HG03378 (cell line): ENCODE measurements around the gene CEBPG.

Source experiments
- ATAC-seq: cut with Tn5 transposase; IDR thresholded peaks from one replicate; pipeline ENCODE4 v1.9.1; 2021; ENCODE audit warnings: mild to moderate bottlenecking, moderate library complexity; ENCODE audit not compliant: unreplicated experiment

CEBPG gene

GRCh38 chr19:33405553-33406461, 32.3 kb downstream of the CEBPG start:
- no peak for ATAC-seq

DNA sequence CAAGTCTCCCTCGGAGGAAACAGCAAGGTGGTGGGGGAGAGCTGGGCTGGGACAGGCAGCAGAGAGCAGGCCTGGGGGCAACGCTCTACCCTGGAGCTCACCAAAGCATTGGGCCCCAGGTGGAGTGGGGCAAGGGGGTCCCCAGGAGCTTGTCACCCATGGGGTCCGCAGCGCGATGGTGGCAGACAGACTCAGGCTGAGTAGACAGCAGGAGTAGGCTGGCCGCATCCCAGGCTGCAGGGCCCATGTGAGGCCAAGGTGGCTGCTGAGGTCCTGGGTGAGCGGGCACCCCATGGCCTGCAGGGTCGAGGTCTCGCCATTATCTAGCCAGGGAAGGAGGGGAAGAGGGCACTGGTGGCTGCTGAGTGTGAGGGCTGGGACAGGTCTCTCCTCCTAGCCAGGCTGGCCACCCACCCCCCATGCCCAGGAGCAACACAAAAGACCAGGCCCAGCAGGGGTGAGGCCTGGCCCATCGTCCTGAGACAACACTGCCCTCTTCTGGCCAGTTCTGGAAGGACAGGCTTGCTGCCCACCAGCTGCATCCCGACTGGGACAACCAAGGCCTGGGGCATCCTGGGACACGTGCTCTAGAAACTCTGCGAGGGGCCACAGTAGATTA, 33.1 kb downstream of the CEBPG start:
- ATAC-seq: no peak

DNA sequence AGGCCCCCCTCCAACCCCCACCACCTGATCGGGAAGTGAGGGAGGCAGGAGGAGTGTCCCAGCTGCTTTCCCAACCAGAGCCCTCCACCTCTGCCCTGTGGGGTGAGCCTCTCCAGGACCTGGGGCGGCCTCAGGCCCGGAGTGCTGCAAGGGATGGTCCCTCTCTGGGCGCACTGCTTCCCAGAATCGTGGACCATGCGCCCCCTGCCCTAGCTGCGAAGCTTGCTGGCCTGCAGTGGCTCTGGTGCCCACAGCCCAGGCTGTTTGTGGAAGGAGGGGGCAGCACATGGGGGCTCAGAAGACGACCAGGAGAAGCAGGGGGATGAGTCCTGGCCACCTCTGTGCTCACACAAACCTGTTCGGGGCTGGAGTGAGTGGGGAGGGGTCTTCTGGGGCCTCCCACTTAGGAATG, 33.6 kb downstream of the CEBPG start:
- no peak for ATAC-seq

DNA sequence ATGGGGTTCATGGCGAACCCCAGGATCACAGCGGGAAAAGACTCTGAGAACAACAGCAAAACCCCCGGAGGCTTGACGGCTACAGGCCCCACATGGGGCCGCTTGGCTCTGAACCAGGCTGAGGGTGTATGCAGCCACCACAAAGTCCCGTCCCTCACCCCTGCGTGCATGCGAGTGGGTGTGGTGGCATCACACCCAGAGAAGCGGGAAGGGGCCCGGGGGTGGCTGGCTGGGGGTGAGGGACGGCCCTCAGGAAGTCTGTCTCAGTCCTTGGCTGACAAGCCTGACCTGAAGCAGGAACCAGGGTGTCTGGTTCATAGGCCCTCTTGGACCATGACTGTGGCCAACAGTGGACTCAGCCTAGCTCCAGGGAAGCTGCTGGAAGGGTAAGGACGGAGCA, 34.2 kb downstream of the CEBPG start:
- no peak for ATAC-seq

GRCh38 chr19:33408116-33408515, 34.6 kb downstream of the CEBPG start:
- no peak for ATAC-seq

DNA sequence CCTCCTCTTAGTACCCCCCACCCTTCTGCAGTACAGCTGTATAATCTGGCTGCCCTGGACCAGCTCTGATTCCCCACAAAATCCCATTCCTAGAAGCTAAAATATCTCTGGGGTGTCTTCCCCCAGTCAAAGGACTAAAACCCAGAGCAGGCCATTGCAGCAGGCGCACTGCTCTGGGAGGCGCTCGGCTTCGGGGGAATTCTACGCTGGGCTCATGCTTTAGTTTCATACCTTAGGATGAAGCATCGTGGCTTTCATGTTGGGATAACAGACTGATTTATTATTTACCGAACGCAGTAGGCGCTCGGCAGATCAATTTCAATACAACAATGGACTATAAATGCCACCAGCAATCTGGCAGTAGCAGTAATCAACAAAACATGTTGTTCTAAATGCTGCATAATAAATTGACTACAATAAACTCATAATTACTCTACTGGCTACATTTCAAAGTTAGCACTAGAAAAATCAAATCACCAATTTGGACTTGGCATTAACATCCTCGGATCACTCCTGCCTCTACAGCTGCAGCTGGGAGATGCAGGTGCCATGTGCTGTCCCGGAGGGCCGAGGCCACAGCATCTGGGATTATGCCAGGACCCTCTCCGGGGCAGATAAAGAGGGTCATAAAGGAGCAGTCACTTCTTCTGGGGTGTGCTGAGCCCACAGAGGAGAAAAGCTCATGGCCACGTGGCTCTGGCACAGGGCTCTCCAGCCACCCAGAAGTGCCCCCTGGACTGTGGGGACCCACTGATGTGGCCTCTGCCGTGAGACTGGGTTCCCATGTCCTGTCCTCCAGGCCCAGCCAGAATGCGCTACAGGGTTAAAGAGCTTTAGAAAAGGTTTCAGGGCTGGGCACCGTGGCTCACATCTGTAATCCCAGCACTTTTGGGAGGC, 35.3 kb downstream of the CEBPG start:
- ATAC-seq: no peak

GRCh38 chr19:33409906-33410685, 36.6 kb downstream of the CEBPG start:
- no peak for ATAC-seq

DNA sequence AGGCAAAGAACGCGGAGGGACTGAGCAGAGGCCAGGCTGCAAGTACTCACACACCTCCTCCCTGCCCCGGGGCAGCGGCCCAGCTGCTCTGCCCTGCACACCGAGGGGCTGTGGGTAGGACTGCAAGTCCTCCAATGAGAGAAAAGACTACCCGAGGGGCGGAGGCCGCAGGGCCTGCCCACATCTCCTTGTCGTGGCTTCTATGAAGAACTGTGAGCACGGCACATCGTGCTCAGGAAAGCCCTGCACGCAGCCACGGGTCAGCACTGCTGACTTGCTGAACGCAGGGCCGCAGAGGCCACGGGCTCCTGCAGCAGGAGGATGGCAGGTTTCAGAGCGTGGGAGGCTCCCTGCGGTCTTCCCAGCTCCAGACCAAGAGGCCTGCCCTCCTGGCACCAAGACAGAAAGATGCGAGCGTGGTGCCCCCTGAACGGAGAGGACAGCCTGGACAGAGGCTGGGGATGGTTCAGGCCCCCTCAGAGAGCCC, 37.4 kb downstream of the CEBPG start:
- no peak for ATAC-seq

DNA sequence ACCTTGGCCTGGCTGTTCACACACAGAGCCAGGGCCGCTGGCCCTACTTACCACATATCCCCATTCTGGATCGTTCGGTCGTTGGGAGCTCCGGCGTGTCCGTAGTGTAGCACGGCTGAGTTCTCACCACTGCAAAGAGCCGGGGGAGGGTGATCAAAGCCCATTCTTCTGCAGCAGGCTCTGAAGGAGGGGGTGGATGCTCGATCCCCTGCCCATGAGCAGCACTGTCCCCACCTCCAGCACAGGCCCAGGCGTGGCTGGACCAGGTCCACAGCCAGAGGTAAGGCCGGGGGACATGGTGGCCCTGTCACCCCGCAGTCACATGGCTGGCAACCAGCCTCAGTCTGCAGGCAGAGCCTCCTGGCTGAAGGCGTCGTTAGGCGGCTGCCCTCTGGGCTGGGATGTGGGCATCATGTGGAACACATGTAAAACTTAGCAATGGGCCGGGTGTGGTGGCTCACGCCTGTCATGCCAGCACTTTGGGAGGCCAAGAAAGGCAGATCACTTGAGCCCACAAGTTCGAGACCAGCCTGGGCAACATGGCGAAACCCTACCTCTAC, 38.2 kb downstream of the CEBPG start:
- ATAC-seq: no peak

GRCh38 chr19:33412601-33413425, 39.3 kb downstream of the CEBPG start:
- ATAC-seq: no peak

GRCh38 chr19:33413426-33413725, 39.9 kb downstream of the CEBPG start:
- no peak for ATAC-seq

DNA sequence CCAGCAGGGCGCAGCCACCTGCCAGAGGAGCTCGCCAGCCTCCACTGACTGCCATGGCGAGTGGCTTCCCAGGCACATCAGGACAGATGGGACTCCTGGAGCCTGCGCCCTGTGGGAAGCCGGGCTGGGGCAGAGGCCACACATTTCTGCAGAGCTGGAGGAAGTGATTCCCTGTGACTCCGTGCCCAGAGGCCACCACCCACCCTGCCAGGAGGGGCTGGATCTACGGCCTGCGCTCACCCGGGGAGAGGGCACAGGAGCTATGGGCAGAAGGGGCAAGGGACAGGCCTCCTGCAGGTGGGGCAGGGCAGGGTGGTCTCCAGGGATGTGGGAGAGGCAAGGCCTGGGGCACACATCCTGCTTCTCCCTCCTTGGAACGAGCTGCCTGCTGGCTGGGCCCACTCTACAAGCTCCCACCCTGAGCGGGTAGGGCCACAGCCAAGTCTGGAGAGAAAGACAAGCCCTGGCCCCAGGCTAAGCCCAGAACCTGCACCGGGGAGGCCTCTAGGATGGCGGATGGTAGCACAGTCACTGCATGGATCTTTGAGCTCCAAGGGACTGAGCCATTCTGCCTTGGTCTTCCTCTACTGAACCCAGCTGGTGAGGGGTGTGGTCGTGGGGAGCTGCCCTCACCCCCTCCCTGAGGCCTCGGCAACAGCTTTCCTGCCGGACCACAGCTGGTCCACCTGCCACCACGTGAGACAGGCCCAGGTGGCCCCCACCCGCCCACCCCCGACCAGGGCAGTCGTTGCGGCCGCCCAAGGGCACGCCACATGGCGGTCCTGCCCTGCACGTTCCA, 40.6 kb downstream of the CEBPG start:
- no peak for ATAC-seq

DNA sequence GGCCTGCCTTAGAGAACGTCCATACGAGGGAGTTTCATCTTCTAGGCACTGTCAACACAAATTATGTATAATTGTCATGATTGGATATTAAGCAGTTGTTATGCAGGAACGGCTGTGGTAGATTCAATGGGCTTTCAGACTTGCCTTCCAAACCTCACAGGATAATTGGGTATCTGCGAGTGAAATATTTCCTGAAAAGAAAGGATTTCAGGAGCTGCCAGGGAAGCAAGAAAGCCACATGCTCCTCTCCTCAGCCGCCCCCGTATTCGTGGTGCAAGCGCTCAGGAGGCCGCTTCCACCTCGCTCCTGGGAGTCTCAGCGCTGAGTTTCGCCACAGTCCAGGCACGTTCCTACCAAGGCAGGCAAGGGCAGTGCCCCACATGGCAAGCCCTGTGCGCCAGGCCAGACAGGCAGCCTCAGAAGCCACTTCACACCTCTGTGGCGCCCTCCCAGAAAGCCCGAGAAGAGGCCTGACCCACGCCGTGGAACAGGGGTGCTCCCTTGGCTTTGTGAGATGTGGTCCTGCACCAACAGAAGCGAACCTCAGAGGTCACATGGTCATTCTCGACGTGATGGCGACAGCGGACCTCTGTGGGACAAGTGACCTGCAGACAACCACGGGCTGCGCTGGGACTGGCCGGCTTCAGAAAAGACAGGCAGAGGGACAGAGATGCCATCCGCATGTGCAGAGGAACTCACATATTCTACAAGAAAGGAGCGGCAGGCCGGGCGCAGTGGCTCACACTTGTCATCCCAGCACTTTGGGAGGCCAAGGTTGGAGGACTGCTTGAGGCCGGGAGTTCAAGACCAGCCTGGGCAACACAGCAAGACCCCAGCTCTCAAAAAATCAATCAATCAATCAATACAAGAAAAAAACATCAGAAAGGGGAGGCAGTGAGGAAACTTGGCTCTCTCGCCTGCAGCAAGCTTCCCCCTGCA, 41.4 kb downstream of the CEBPG start:
- ATAC-seq: no peak

- no peak for ATAC-seq
Observed at GRCh38 chr19:33416307-33417215, 43.1 kb downstream of the CEBPG start.

DNA sequence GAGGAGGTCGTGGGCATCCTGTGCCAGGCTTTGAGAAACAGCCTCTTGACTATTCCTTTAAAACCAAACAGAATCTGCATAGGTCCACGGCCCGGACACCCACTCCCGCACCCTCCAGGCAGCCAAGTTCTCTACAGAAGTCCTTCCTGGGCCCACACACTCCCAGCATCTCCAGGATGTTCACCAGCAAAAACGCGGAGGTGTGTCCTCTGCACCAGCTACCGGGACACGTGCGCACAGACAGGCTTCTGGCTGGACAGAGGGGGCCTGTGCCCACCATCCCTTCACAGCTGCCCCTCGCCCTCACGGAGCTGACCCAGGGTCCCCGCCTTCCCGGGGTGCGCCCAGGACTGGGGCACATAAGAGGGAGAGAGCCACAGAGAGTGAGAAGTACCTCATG, 44.2 kb downstream of the CEBPG start:
- ATAC-seq: no peak

- no peak for ATAC-seq
Observed at GRCh38 chr19:33418461-33418860, 45.0 kb downstream of the CEBPG start.
